Testis (tissue), 2 donors: ENCODE measurements around the gene CDH22.

ENCODE experiments used
- POLR2A ChIP-seq: fragments of 450-650 bp; IDR thresholded peaks from one replicate; pipeline ENCODE4 v1.6.1; 2017; ENCODE audit warnings: antibody characterized with exemption, mild to moderate bottlenecking, moderate library complexity
- TF ChIP-seq, protein P1 (sequence below), 3 experiments: fragments of 450-650 bp in 2 of 3; fragments of 200-600 bp in 1 of 3; sonication (generic) in 1 of 3; IDR thresholded peaks; one replicate each; pipeline ENCODE4 v1.5.1; 2016 to 2019; ENCODE audit warnings: antibody characterized with exemption in 3 of 3, mild to moderate bottlenecking in 2 of 3, moderate library complexity in 1 of 3

DNA sequence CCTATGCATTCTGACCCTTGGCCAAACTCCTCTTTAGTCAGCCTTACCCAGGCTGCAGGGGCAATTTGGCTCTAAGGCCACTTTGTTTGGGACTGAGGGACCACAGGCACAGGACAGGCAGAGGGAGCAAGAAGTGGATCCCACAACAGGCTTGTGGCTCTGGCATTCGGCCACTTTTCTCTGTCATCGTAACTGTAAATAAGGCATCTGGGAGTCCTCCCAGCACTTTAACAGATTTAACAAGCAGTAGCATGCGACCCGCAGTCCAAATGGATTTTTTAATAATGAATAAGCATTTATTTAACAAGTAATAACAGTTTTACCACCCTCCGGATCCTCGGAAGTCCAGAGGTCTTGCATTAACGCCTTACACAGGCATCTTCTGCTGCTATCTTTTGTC is 16.1 kb upstream of the CDH22 start:
- TF ChIP-seq, protein P1, sequence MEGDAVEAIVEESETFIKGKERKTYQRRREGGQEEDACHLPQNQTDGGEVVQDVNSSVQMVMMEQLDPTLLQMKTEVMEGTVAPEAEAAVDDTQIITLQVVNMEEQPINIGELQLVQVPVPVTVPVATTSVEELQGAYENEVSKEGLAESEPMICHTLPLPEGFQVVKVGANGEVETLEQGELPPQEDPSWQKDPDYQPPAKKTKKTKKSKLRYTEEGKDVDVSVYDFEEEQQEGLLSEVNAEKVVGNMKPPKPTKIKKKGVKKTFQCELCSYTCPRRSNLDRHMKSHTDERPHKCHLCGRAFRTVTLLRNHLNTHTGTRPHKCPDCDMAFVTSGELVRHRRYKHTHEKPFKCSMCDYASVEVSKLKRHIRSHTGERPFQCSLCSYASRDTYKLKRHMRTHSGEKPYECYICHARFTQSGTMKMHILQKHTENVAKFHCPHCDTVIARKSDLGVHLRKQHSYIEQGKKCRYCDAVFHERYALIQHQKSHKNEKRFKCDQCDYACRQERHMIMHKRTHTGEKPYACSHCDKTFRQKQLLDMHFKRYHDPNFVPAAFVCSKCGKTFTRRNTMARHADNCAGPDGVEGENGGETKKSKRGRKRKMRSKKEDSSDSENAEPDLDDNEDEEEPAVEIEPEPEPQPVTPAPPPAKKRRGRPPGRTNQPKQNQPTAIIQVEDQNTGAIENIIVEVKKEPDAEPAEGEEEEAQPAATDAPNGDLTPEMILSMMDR (IDR thresholded peaks at IDR 0.05): no peak
- no peak for TF ChIP-seq POLR2A
